ES-I3 (cell line): ENCODE data around the gene MRPL27.

Source experiments
- H3K36me3 ChIP-seq: 2 replicates; pipeline ENCODE4 v1.6.1; 2013; ENCODE audit warnings: mild to moderate bottlenecking, low read length, control low read depth, moderate library complexity; ENCODE audit not compliant: insufficient read depth
- H3K4me1 ChIP-seq: 2 replicates; pipeline ENCODE4 v1.6.1; 2013; ENCODE audit warnings: mild to moderate bottlenecking, control low read depth, low read length; ENCODE audit not compliant: insufficient read depth
- H3K9ac ChIP-seq: 2 replicates; pipeline ENCODE4 v1.6.1; 2013; ENCODE audit warnings: low read depth, mild to moderate bottlenecking, low read length, moderate library complexity
- H3K9me3 ChIP-seq: 2 replicates; pipeline ENCODE4 v1.6.1; 2013; ENCODE audit warnings: mild to moderate bottlenecking, low read length, moderate library complexity; ENCODE audit not compliant: control insufficient read depth, insufficient read depth

MRPL27 gene

DNA sequence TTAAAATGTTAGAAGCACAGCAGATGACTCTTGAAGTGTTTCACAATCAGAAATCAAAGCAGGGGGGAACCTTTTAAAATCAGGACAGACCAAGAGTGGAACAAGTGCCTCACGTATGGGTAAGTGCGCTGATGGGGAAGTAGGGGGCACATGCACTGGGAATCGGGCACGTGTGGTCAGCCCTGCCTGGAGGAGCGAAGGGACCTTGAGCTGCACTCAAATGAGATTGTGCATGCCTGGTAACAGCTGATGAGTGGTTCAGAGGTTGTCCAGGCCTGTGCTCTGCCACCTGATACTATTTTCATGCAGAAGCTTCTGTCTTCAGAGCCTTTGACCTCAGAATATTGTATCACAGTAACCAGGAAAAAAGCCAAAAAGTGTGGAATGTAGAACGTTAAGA lies 40.8 kb downstream of the MRPL27 start:
- H3K9ac ChIP-seq = no peak overlapping the region
- no peaks in the 10 kb centered on the region for H3K9me3 ChIP-seq

GRCh38 chr17:50331085-50331791 lies 41.7 kb downstream of the MRPL27 start:
- no peaks in the 10 kb centered on the region for H3K9me3 ChIP-seq
- H3K9ac ChIP-seq = no peak overlapping the region
- no peaks in the 10 kb centered on the region for H3K4me1 ChIP-seq
- H3K36me3 ChIP-seq = no peaks in the 10 kb centered on the region

More for the DNA sequence above, 40.8 kb downstream of the MRPL27 start:
- Histone ChIP-seq H3K36me3 (no peaks in the 10 kb centered on the region), H3K4me1 (no peaks in the 10 kb centered on the region)

DNA sequence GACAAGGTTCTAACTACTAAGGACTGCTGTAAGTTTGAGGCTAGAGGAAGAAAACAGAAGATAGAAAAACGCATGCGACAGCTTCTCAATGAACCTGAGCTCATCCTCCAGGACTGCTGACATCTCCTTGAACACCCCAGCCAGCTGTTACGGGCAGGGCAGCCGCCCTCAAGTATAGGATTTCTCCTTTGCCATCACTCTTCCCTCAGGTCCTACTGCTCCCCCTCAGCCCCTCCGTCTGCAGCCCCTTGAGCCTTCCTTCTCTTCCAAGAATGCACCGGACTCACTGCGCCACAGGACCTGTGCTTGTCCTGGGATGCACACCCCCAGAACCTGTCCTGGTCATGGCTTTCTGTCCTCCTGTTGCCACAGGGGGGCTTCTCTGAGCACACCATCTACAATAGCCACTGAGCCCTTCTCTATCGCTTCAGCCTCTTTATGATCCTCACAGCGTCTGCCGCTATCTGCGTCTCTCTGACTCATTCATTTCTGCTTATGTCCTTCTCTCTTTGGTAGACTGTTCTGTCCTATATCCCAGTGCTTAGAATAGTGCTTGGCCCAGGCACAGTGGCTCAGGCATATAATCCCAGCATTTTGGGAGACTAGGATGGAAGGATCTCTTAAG lies 42.7 kb downstream of the MRPL27 start:
- Histone ChIP-seq H3K9me3 (no peaks in the 10 kb centered on the region), H3K9ac (no peak overlapping the region), H3K36me3 (no peaks in the 10 kb centered on the region), H3K4me1 (no peaks in the 10 kb centered on the region)

GRCh38 chr17:50329716-50330115 lies 43.3 kb downstream of the MRPL27 start:
- H3K4me1 ChIP-seq = no peaks in the 10 kb centered on the region
- no peaks in the 10 kb centered on the region for H3K36me3 ChIP-seq
- no peaks in the 10 kb centered on the region for H3K9me3 ChIP-seq
- no peak overlapping the region for H3K9ac ChIP-seq

- Histone ChIP-seq H3K4me1 (no peaks in the 10 kb centered on the region), H3K9ac (no peak overlapping the region), H3K36me3 (no peaks in the 10 kb centered on the region), H3K9me3 (no peaks in the 10 kb centered on the region)
These were observed 44.3 kb downstream of the MRPL27 start for GRCh38 chr17:50328363-50329325.

DNA sequence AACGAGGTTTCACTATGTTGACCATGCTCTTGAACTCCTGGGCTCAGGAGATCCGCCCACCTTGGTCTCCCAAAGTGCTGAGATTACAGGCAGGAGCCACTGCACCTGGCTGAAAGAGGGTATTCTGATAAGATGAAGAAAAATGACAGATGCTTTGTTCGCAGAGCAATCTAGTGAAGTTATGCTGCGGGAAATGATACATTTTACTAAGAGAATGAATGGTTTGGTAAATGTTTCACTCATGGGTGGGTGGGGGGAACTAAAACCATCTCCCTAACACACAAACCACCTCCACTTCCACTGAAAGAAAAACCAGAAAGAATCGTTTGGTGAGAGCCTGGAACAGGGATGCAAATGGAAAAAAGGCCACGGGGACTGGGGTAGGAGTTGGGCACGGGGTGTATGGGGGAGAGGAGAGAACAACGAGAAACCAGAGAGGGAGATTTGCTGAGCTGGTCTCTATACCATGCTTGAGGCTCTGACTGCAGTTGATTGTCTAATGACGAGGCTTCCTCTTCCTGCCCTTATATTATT lies 46.1 kb downstream of the MRPL27 start:
- H3K36me3 ChIP-seq = no peaks in the 10 kb centered on the region
- no peak overlapping the region for H3K9ac ChIP-seq
- no peaks in the 10 kb centered on the region for H3K4me1 ChIP-seq
- H3K9me3 ChIP-seq = no peaks in the 10 kb centered on the region

DNA sequence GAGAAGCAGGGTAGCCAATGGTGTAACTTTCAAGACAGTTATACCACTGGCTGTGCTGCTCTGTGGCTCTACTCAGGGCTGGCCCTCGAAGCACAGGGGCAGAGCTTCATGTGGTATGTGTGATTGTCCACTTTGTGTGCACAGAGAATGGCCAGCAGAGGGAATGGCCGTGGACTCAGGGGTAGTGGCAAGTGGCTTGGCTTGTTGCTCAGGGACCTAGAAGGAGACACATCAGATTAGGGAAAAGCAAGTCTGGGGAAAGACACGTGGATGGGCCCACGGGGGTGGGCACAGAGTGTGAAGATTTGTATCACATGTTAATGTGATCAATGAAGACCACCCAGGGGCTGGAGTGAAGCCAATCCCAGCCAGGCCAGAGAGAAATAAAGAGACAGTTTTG lies 47.1 kb downstream of the MRPL27 start:
- Histone ChIP-seq H3K36me3 (no peaks in the 10 kb centered on the region), H3K9me3 (no peaks in the 10 kb centered on the region), H3K4me1 (no peaks in the 10 kb centered on the region), H3K9ac (no peak overlapping the region)

DNA sequence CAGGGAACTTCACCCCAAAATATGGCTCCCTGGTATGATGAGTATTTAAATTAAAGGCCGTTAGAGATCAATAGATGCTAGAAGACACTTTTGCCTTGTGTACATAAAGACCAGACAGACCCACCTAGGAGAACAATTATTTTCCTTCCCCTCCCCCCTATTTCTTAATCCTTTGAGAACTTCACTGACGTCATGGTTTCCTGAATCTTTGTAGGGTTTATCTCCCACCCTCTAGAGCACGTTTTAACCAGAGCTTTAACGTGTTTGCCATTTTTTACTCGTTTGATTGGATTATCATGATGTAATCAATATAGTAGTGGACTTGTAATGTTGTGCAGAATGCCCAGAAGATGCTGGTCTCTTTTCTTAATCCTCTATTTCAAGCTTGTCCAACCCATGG lies 49.9 kb downstream of the MRPL27 start:
- H3K4me1 ChIP-seq = peaks cover 13% of the 10 kb centered on the region

GRCh38 chr17:50322271-50322670 lies 50.7 kb downstream of the MRPL27 start:
- Histone ChIP-seq H3K36me3 (no peaks in the 10 kb centered on the region), H3K4me1 (peaks cover 13% of the 10 kb centered on the region), H3K9ac (no peak overlapping the region), H3K9me3 (no peaks in the 10 kb centered on the region)

More for the DNA sequence above, 49.9 kb downstream of the MRPL27 start:
- Histone ChIP-seq H3K36me3 (no peaks in the 10 kb centered on the region), H3K9me3 (no peaks in the 10 kb centered on the region), H3K9ac (no peak overlapping the region)

DNA sequence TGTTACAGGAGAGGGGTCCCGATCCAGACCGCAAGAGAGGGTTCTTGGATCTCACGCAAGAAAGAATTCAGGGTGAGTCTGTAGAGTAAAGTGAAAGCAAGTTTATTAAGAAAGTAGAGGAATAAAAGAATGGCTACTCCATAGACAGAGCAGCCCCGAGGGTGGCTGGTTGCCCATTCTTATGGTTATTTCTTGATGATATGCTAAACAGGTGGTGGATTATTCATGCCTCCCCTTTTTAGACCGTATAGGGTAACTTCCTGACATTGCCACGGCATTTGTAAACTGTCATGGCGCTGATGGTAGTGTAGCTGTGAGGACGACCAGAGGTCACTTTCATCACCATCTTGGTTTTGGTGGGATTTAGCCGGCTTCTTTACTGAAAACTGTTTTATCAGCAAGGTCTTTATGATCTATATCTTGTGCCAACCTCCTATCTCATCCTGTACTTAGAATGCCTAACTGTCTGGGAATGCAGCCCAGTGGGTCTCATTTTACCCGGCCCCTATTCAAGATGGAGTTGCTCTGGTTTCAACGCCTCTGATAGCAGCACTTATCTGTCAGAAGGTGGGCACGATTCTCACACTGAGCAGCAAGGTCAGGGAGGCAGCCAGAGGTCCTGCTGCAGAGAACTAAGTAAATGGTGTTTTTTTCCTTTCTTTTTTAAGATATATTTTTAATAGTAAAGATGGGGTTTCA lies 53.5 kb downstream of the MRPL27 start:
- peaks cover 13% of the 10 kb centered on the region for H3K4me1 ChIP-seq
- no peaks in the 10 kb centered on the region for H3K9me3 ChIP-seq
- H3K36me3 ChIP-seq = no peaks in the 10 kb centered on the region
- no peak overlapping the region for H3K9ac ChIP-seq

DNA sequence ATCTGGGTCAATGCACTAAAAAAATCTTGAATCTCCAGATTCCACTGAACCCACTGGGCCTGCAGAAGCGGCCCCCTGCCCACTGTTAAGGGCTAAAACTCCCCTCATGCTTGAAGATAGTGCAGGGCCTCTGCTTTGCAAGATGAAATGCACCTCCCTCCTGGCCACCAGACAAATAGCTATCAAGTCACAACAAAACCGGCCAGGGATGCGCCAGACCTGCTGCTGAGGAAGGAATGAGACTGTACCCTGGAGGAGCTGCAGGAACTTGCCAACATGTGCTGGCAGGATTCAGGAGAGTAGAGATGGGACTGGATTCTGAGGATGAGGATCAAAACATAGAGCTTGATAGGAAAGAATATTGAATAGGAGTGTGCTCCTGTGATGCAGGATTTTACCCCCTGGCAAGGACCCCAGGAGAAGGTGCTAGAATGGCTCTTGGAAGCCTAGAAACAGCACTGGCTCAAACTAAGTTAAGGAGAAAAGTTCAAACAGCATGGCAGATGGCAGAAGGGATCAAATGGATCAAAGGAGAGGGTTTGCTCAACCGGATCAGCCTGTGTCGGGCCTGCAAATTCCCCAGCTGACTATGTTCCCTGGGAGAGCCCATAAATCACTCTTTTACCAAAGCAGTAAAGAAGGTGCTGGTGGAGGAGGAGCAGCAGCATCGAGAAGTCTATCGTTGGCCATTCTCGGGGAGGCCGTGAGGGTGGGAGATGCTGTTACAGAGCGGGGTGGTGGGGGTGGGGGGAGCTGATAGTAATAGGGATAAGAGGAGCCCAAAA lies 54.3 kb downstream of the MRPL27 start:
- Histone ChIP-seq H3K36me3 (no peaks in the 10 kb centered on the region), H3K9ac (no peak overlapping the region), H3K4me1 (peaks cover 13% of the 10 kb centered on the region), H3K9me3 (no peaks in the 10 kb centered on the region)
